ENCODE measurements around the gene KLHL42. TPM values are rescaled to one million over a fixed set of nuclear protein-coding genes. Genes with fewer than 3 reads are reported as not detected.

Gene KLHL42
- total and polyA plus RNA-seq, 2 of the 8 experiments (the other 6 are each of a cell fraction or from before 2014, with no cell fraction given) = 13.6 to 21.6 TPM

GRCh38 chr12:27823038-27823437 is 43.0 kb downstream of the KLHL42 start (continued):
- no peak for TF ChIP-seq CHD7 (IDR thresholded peaks at IDR 0.05; ENCODE audit: insufficient replicate concordance, low read length)

All from H1 (cell line).